Measurements from ENCODE around the gene RASAL1.

GRCh38 chr12:113082486-113083148, 52.9 kb downstream of the RASAL1 start:
- TF ChIP-seq CTCF (conservative IDR thresholded peaks at IDR 0.05 in 1 of 2, IDR thresholded peaks at IDR 0.05 in 1 of 2; ENCODE audit: extremely low read depth in 1 of 2, insufficient read depth in 1 of 2, low read depth in 1 of 2, low read length in 2 of 2), result no peak
- TF ChIP-seq EZH2 (IDR thresholded peaks at IDR 0.05; ENCODE audit: borderline replicate concordance, low read length), result no peak
